Right kidney (tissue), 1 donor: ENCODE results near the gene UCHL5.
"Not testable (repeated sequence)": the region's sequence is repeated elsewhere in the genome, so short reads cannot be mapped to it uniquely, and the experiment has no call there.

ENCODE experiments used
- DNase-seq: peaks from one replicate; pipeline ENCODE4 v3.0.0-alpha.2; 2016

UCHL5 gene

DNA sequence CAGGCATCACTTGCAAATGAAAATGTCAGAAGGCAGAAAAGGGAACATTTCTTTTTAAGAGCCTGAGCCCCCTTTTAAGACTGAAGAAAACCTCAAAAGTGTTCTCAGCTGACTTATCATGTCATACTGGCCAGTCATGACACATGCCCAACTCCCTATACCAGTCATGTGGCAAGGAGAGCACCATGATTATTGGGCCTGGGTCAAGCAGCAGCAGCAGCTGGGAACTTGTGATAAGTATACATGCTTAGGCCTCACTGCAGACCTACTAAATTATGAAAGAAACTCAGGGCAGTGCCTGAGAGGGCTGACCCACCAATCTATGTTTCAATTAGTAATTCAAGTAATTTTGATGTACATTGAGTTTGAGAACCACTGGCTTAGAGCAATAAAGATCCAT, 8.9 kb upstream of the UCHL5 start:
- no peak for DNase-seq

DNA sequence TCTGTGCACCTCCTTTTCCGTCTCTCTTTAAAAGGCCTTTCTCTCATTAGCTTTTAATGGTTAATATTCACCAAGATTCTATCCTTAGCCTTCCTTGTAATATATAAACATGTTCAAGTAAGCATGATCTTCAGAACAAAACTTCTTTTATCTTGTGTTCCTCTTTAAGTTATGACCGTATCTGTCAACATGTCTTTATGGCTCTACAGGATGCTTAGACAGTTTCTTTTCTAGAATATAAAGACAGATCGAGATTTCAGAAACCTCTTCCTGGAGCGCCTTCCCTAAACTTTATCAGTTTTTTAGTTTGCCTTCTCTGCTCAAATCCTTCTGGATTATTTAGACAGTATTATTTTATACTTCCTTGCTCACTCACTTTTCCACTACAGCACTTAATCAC, 7.4 kb upstream of the UCHL5 start:
- no peak for DNase-seq

DNA sequence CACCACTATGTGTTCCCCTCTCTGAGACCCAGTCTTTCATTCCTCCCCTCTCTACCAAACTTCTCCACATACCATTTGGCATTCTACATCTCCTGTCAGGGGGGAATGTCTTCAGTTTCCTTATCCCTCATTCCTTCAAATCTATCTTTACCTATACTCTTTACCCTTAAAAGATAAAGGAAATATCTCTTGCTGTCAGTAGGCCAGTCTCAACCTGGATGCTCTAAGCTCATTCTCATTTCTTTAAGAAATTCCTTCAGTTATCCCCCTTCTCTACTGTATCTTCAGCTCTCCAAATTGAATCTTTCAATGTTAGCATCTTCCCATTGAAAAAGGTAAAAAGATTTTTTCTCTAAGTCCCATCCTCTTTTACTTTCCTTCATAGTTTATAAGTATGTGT, 6.8 kb upstream of the UCHL5 start:
- DNase-seq = no peak

DNA sequence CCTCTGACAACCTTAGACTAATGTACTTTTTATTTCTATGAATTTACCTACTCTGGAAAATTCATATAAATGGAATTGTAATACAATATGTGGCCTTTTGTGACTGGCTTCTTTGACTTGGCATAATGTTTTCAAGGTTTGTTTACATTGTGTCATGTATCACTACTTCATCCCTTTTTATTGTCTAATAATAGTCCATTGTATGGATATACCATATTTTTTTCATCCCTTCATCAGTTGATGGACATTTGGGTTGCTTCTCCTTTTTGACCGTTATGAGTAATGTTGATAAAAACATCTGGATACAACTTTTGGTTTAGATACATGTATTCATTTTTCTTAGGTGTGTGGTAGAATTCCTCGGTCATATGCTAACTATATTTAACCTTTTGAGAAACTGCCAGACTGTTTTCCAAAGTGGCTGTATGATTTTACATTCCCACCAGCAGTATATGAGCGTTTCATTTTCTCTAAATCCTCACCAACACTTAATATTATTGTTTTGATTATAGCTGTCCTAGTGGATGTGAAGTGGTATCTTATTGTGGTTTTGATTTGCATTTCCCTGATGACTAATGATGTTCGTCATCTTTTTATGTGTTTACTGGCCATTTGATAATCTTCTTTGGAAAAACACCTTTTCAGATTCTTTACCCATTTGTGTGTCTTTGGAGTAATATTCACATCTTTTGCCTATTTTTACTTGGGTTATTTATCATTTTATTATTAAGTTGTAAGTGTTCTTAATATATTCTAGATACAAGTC, 3.7 kb upstream of the UCHL5 start:
- no peak for DNase-seq

DNA sequence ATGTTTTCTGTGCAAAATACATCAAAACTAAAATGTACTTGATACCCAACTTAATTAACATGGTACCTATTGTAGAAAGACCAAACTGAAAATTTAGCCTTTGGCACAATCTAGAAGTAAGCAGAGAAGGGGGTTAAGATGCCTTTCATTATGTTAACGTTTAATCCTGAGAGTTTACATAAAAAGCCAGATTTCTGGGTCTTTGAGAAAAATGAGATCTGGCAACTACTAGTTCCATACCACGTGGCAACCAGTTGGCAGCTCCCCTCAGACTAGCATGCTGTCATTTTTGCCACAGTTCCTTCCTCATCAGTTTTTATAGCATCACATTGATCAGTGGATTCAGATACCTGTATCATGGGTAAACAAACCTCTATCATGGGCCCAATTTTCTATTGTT, 1.8 kb upstream of the UCHL5 start:
- DNase-seq = no peak

DNA sequence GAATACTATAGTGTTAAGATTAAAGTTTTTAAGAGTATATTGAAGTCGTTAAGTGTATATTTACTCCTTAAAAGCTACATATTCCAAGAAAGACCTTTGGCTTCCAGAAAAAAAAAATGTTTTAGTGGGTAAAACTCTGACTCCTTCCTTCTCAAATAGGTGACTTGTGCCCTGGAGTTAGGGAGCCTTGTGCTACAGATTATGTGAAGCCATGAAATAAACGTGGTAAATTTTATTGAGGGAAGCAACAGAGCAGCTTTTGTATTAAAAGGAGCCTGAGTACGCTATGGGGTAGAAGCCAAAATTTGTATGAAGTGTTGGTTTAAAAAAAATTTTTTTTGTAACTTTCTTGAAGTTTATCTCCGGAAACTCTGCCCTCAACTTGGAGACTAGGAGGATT, 1.2 kb upstream of the UCHL5 start:
- no peak for DNase-seq

DNA sequence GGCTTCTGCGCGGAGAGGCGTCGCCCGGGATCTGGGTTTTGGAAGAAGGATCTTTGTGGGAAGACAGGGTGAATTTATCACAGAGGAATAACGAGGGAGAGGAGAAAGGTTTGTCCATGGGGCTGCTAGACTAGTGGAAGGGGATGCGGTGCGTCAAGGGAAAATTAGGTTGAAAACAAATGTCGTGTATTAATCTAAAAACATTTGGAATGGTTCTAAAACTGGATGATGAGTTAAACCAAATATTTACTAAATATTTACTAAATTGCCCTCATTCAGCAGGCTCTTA, 899 bp upstream of the UCHL5 start:
- DNase-seq = no peak

DNA sequence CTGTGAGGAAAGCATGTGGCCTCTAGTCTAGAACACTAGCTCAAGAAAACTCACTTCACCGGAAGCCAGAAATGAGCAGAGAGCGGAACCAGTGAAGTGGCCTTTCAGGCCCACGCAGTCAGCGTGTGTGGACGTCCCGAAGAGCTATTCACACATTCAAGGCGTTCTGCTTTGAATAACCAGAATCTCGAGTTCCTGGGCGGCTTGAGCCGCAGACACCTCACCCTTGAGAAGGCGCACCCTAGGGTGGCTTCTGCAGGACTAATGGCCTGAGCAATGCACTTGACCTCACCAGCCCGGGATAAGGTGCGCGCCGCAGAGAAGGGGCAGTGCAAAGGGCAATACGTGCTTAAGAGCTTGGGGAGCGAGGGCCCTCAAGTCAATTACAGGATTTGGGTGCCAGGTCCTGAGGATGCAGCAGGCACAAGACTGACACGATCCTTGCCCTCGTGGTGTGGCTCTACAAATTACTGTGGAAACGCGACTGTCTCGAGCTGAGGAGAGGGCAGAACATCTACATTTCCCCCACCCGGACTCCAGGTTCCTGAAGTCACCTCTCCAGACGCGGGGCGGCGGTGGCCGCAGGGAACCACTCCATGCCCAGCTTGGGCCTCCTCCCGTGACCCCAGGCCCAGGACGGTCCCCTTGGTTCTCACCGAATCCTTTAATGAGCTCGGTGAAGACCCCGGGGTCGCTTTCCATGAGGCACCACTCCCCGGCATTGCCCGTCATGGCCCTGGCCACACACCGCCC, 455 bp downstream of the UCHL5 start:
- no peak for DNase-seq

DNA sequence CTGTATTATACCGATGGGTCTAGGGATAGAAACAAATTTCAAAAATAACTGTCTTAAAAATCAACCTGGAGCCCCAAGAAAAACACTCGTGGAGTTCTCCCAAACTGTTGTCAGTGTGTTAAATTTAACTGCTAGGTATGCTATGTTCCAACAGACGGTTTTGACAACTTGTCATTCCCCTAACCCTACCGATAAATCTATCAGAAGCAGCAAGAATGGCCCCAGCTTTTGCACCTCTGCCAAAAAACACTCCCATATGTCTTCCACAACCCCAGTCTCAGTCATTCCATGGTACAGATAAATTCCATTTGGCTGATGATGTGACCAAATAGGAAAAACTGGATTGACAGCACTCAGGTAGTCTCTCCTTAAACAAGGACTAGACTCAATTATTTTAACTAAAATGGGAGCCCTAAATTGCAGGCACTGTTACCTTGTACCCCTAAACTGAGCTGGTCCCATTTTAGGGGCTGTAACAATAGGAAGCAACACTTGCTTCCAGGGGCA, 4.9 kb downstream of the UCHL5 start:
- no peak for DNase-seq

DNA sequence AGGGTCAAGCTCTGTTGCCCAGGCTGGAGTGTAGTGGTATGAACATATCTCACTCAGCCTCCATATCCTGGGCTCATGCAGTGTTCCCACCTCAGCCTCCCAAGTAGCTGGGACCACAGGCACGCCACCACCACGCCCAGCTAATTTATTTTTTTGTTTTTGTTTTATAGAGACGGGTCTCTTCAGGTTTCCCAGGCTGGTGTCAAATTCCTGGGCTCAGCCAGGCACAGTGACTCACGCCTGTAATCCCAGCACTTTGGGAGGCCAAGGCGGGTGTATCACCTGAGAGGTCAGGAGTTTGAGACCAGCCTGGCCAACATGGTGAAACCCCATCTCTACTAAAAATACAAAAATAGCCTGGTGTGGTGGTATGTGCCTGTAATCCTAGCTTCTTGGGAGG, 10.2 kb downstream of the UCHL5 start:
- not testable (repeated sequence) for DNase-seq

DNA sequence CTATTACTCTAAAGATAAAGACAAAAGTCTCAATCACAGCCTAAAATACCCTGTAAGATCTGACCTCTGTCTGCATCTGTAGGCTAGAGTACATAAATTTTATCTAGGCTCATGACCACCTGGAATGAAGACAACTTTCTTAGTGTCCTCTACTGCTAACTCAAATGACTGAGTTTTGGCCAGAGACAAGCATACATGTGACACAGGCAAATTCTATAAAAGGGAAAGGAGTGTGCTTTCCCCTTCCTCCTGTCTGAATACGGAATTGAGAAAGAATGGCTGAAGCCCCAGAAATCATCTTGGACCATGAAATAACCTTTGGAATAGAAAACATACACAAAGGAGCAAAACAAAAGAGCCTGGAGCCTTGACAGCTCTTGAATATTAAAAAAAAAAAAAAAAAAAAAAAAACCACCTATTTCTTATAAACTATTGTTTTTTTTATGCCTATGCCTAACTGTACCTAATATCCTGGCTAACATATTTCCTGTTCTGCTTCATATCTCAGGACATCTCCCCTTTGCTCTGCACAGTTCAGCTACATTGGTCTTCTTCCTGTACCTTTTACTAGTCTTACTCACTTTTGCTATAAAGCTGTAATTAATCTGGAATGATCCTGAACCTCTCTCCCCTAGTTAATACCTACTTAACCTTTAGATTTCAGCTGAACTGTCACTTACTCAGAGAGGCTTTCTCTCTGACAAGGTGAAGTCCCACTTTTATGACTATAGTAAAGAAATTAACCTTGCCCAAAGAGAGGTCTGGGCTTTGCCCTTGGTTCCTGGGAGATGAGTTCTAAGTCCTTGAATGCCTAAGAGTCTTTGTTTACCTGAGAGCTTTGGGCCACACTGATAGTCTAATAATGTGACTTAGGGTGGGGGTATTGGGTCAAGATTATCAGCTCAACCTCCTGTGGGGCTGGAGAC, 16.1 kb downstream of the UCHL5 start:
- no peak for DNase-seq

DNA sequence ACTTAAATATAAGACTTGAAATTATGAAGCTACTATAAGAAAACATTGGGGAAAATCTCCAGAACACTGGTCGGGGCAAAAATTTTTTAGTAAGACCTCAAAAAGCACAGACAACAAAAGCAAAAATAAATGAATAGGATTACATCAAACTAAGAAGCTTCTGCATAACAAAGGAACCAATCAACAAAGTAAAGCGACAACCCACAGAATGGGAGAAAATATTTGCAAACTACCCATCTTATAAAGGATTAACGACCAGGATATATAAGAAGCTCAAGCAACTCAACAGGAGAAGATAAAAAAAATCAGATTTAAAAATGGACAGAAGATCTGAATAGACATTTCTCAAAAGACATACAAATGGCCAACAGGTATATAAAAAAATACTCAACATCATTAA, 19.1 kb downstream of the UCHL5 start:
- DNase-seq = no peak

DNA sequence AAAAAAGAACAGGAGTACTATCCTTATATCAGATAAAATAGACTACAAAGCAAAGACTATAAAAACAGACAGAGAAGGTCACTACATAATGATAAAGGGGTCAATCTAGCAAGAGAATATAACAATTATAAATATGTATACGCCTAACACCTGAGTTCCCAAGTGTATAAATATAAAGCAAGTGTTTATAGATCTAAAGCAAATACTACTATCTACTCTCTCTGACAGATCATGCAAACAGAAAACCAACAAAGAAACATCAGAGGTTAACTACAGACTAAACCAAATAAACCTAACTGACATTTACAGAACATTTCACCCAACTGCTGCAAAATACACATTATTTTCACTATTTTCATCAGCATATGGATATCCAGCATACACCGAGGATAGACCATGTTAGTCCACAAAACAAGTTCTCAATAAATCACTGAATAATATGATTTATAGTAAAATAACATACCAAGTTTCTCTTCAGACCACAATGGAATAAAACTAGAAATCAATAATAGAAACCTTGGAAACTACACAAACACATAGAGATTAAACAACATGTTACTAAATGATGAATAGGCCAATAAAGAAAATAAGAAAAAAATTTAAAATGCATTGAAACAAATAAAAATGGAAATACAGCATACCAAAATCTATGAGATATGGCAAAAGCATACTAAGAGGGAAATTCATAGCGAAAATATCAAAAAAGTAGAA, 22.7 kb downstream of the UCHL5 start:
- no peak for DNase-seq

DNA sequence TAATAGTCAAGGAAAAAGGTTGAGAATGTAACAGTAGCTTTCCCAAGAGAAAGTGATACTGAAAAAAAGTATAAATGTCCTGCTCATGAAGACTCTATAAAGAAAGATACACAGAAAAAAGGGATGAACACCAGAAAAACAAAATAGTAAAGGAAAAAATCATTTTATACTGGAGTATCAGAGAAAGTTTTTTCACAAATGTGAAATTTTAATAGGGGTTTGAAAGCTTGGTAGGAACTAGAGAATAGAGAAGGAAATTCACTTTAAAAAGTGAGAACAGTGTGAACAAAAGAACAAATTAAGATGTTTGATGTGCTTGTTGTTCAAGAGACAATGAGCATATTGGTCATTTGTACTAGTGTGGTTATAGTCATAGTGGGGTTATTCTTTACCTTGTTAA, 25.6 kb downstream of the UCHL5 start:
- no peak for DNase-seq

DNA sequence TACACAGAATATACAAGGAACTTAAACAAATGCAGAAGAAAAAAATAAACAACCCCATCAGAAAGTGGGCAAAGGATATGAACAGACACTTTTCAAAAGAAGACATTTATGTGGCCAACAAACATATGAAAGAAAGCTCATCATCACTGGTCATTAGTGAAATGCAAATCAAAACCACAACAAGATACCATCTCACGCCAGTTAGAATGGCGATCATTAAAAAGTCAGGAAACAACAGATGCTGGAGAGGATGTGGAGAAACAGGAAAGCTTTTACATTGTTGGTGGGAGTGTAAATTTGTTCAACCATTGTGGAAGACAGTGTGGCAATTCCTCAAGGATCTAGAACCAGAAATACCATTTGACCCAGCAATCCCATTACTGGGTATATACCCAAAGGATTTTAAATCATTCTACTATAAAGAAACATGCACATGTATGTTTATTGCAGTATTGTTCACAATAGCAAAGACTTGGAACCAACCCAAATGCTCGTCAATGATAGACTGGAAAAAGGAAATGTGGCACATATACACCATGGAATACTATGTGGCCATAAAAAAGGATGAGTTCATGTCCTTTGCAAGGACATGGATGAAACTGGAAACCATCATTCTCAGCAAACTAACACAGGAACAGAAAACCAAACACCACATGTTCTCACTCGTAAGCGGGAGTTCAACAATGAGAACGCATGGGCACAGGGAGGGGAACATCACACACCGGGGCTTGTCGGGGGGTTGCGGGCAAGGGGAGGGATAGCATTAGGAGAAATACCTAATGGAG, 26.3 kb downstream of the UCHL5 start:
- DNase-seq = not testable (repeated sequence)

DNA sequence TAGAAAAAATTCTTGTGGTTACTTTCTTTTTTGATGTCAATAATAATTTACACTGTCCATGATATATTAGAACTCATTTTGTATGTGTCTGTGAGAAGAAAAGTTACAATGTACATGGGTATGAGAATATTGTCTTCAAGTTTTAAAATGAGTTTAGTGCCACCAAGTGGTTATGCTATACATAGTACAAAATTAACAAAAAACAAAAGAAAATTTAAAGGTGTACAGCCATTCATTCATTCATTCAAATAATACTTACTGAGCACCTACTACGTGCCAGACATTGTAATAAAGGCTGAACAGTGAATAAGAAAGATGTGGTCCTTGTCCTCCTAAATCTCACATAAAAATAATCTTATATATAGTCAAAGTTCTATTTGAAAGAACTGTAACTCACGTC, 27.7 kb downstream of the UCHL5 start:
- no peak for DNase-seq

DNA sequence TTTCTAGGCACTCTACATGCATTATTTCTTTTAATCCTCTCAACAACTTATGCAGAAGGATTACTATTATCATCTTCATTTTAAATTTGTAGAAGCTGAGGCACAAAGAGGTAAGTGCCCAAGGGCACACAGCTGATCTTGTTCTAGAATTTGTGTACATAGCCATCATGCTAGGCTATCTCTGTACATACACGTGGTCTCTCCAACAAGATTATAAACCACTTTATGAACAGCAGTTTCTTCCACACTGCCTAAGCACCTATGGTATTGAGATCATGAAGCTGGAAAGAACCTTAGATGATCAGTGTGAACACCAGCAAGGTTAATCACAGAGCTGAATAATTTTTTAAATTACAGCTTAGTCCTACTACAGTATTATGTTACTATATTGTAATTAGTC, 28.9 kb downstream of the UCHL5 start:
- DNase-seq = no peak

DNA sequence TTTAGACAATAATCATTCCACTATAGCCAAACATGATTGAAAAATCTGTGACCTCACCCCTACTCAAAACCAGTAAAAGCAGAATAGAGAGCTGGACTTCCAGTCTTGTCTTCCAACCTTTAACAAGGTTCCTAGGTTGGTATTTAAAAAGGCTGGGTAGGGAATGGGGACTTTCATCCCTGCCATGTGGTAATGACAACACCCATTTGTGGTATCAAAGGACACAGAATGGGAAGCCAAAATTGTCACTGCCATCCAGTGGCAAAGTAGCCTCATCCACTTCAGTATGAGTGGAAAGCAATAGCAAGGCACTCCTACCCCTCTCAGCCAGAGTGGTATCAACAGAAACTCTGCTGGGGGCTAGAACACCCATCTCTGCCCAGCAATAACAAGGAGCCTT, 33.9 kb downstream of the UCHL5 start:
- DNase-seq = no peak

DNA sequence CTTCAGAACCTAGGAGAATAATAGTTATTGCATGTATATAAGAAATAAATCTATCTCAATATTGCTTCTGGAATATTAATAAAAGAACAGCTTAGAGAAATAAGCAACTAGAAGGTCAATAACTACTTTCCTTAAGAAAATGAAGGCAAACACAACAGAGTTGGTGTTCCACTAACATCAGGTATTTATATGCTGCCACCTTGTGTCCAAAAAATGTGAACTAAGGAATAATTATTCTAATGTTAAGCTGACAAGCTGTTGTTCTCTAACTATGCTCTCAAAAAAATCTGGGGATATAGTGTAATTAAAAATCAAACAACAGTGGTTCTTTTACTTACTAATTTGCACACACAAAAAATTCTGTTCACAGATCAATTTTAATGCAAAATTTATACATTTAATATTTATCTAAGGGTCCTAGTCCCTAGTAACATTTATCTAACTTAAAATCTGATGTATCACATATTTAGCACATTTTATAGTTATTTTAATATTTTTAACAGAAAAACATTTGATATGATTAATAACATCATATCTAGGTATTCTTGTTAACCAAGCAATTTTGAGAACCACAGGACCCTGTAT, 39.6 kb downstream of the UCHL5 start:
- no peak for DNase-seq

DNA sequence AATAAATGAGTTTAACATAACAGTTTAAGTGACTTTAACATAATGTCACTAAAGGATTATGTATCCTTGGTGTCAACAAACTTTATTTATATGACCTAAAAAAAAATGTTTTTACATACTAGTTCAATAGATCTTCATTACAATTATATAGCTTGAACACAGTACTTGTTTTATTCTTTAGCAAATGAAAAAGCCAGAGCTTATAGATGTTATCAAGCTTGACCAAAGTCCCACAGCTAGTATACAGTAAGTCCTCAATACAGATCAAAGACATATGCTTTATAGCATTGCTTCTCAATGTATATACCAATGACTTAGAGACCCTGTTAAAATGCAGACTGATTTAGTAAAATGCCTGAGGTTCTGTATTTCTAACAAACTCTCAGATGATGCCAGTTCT, 42.4 kb downstream of the UCHL5 start:
- DNase-seq = no peak

DNA sequence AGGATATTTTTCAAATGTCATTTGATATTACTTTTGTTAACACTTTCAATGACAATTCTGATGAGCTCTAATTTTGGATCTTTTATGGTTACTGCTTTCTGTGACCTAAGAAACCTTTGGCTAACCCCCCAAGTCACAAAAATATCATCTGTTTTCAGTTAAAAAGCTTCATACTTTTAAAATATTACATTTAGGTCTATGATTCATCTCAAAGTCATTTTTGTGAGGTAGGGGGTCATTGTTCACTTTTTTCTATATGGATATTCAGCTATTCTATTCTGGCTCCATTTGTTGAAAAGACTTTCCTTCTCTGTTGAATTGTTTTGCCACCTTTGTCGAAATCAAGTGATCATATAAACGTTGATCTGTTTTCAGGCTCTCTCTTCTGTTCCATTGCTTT, 44.8 kb downstream of the UCHL5 start:
- DNase-seq = no peak
